ENCODE results near the gene IL9R. TPM values are rescaled to one million over a fixed set of nuclear protein-coding genes. Genes with fewer than 3 reads are reported as not detected.

IL9R gene
- total RNA-seq, 1 experiment from 2014 or later = 0.46 TPM

GRCh38 chrX:155967653-155968325, 29.7 kb upstream of the IL9R start:
- no peak for TF ChIP-seq SIN3A (IDR thresholded peaks at IDR 0.05; ENCODE audit: borderline replicate concordance, insufficient read depth, low read depth, low read length)
- no peak for TF ChIP-seq REST (IDR thresholded peaks at IDR 0.05; ENCODE audit: insufficient read depth in 1 of 2, low read depth in 2 of 2, low read length in 1 of 2)
- TF ChIP-seq TCF7L2 (IDR thresholded peaks at IDR 0.05; ENCODE audit: low read depth, low read length) = no peak
- TF ChIP-seq CTCF (IDR thresholded peaks at IDR 0.05) = no peak
- TF ChIP-seq POLR2AphosphoS5 (IDR thresholded peaks at IDR 0.05; ENCODE audit: low read depth, low read length) = no peak
- BruUV-seq (replicated peaks) = no TSS peak
- DNase-seq (ENCODE audit: low read depth, low spot score) (no peak), ATAC-seq (no peak)
- ChIA-PET CTCF (no interaction called here), POLR2A (no interaction called here)
- intact Hi-C loops (cut with micrococcal nuclease; ENCODE audit: unreplicated experiment) = no loop called here
- Histone ChIP-seq H3K36me3 (ENCODE audit: control insufficient read depth, insufficient read depth, low read length) (no peaks in the 10 kb centered on the region), H3K9me3 (ENCODE audit: control insufficient read depth, insufficient read depth, low read depth, low read length) (no peaks in the 10 kb centered on the region), H3K27me3 (ENCODE audit: control insufficient read depth, insufficient read depth, low read length) (no peaks in the 10 kb centered on the region), H3K4me3 (ENCODE audit: low read depth in 2 of 2, low read length in 2 of 2) (no peak overlapping the region), H3K27ac (ENCODE audit: low read length) (no peak overlapping the region), H3K4me1 (ENCODE audit: control insufficient read depth, insufficient read depth, low read length) (no peaks in the 10 kb centered on the region)
- in situ Hi-C loops (cut with HindIII; ENCODE audit: low pct_unique_long_range_greater_than_20kb, low sequenced_read_pairs) = no loop called here

GRCh38 chrX:155968326-155968661, 29.2 kb upstream of the IL9R start:
- TF ChIP-seq POLR2AphosphoS5 (IDR thresholded peaks at IDR 0.05; ENCODE audit: low read depth, low read length) = no peak
- no peak for TF ChIP-seq REST (IDR thresholded peaks at IDR 0.05; ENCODE audit: insufficient read depth in 1 of 2, low read depth in 2 of 2, low read length in 1 of 2)
- no peak for TF ChIP-seq CTCF (IDR thresholded peaks at IDR 0.05)
- no peaks in the 10 kb centered on the region for H3K9me3 ChIP-seq (ENCODE audit: control insufficient read depth, insufficient read depth, low read depth, low read length)
- CTCF ChIA-PET = no interaction called here

More at GRCh38 chrX:155968326-155968661, 29.2 kb upstream of the IL9R start:
- H3K4me1 ChIP-seq (ENCODE audit: control insufficient read depth, insufficient read depth, low read length) = no peaks in the 10 kb centered on the region
- no peaks in the 10 kb centered on the region for H3K27me3 ChIP-seq (ENCODE audit: control insufficient read depth, insufficient read depth, low read length)
- no peak for ATAC-seq
- H3K36me3 ChIP-seq (ENCODE audit: control insufficient read depth, insufficient read depth, low read length) = no peaks in the 10 kb centered on the region
- POLR2A ChIA-PET = no interaction called here
- no TSS peak for BruUV-seq (replicated peaks)
- no peak overlapping the region for H3K4me3 ChIP-seq (ENCODE audit: low read depth in 2 of 2, low read length in 2 of 2)
- no peak for DNase-seq (ENCODE audit: low read depth, low spot score)
- intact Hi-C loops (cut with micrococcal nuclease; ENCODE audit: unreplicated experiment) = no loop called here
- in situ Hi-C loops (cut with HindIII; ENCODE audit: low pct_unique_long_range_greater_than_20kb, low sequenced_read_pairs) = no loop called here
- H3K27ac ChIP-seq (ENCODE audit: low read length) = no peak overlapping the region
